Measurements from ENCODE around the gene PLVAP. TPM values are rescaled to one million over a fixed set of nuclear protein-coding genes. Genes with fewer than 3 reads are reported as not detected.
A peak's percentile ranks its signal among the peaks of the same experiment; 100 is the strongest.

The PLVAP gene
- total and polyA plus RNA-seq, 3 experiments from 2014 or later, result not detected

GRCh38 chr19:17329366-17330261 lies 47.5 kb downstream of the PLVAP start:
- DNase-seq, result no peak
- peak overlapping the region in 2 of 8 donors; percentile 5 to 42 for H3K27ac Mint-ChIP-seq
- Histone ChIP-seq H3K36me3 (ENCODE audit: insufficient read depth, low read length) (no peaks in the 10 kb centered on the region), H3K4me1 (ENCODE audit: insufficient read depth, low read length) (peaks cover 15% of the 10 kb centered on the region), H3K27ac (ENCODE audit: low read depth, low read length) (no peak overlapping the region), H3K27me3 (ENCODE audit: insufficient read depth, low read length, poor library complexity, severe bottlenecking) (no peaks in the 10 kb centered on the region), H3K9me3 (ENCODE audit: low read length) (no peaks in the 10 kb centered on the region), H3K4me3 (ENCODE audit: low read length) (no peak overlapping the region)
- peak overlapping the region; percentile 47 to 79 (median 62) for H3K4me3 Mint-ChIP-seq
- ChIA-PET POLR2A (no interaction called here), CTCF (interaction anchor here (1.6 to 2.1 kb wide), 2 partner anchors 21 to 24 kb away, joined by 4 to 5 read pairs; partner anchors contain the start of genes DDA1 and MRPL34)
- H3K9me3 Mint-ChIP-seq, result no peaks in the 10 kb centered on the region
- peaks cover 7 to 31% (median 13%) of the 10 kb centered on the region in 3 donors for H3K4me1 Mint-ChIP-seq
- H3K27me3 Mint-ChIP-seq, result no peaks in the 10 kb centered on the region
- peaks cover 0 to 4% (median 3%) of the 10 kb centered on the region in 3 donors for H3K36me3 Mint-ChIP-seq

DNA sequence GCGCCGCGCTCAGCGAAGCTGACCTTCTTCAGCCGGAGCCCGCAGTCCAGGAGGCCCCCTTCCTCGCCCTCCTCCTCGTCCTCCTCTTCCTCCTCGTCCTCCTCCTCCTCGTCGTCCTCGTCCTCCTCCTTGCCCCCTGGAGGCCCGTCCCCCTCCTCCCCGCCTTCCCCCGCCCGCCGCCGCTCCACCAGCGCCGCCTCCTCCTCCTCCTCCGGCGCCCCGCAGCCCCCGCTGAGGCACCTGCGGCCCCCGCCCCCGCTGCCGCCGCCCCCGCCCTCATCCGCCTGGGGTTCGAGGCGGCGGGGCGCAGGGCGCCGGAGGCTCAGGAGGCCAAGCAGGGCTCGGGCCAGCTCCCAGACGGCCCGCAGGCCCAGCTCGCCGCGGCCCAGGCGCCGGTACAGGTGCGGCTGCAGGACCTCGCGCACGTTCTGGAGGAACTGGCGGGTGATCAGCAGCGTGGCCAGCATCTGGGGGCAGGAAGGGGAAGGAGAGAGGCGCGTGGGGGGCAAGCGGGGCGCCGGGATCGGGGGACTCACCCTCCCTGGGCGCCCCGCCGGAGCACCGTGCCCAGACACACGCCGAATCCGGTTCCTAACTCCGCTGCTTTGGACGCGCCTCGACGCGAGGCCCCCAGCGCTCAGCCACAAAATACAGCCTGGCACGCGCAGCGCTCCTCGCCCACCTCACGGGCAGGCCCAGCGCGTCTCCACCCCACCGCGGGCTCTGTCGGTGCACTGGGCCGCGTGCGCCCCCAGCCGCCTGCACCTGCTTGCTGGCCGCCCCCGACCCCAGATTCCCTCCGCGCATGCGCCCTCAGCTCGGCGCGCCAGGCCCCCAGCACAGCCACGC lies 48.4 kb downstream of the PLVAP start:
- H3K4me1 ChIP-seq (ENCODE audit: insufficient read depth, low read length), result peaks cover 11% of the 10 kb centered on the region
- H3K4me3 Mint-ChIP-seq, result peak overlapping the region; percentile 51 to 85 (median 71)
- peak overlapping the region; percentile 61 for H3K4me3 ChIP-seq (ENCODE audit: low read length)
- no peaks in the 10 kb centered on the region for H3K9me3 ChIP-seq (ENCODE audit: low read length)
- H3K27ac ChIP-seq (ENCODE audit: low read depth, low read length), result peak overlapping the region; percentile 65
- H3K36me3 ChIP-seq (ENCODE audit: insufficient read depth, low read length), result no peaks in the 10 kb centered on the region
- H3K27me3 ChIP-seq (ENCODE audit: insufficient read depth, low read length, poor library complexity, severe bottlenecking), result no peaks in the 10 kb centered on the region
- H3K27me3 Mint-ChIP-seq, result no peaks in the 10 kb centered on the region
- ChIA-PET CTCF (interaction anchor here (0.9 to 2.1 kb wide), 3 partner anchors 20 to 23 kb away, joined by 3 to 5 read pairs (median 4); partner anchors contain the start of genes DDA1 and MRPL34), POLR2A (interaction anchor here (0.6 to 0.9 kb wide), 2 partner anchors 11 to 20 kb away, joined by 5 to 8 read pairs; partner anchors contain the start of gene DDA1)
- H3K4me1 Mint-ChIP-seq, result peaks cover 2 to 26% (median 9%) of the 10 kb centered on the region in 3 donors
- H3K36me3 Mint-ChIP-seq, result peaks cover 0 to 3% (median 2%) of the 10 kb centered on the region in 3 donors
- H3K27ac Mint-ChIP-seq, result peak overlapping the region in 3 of 8 donors; percentile 36 to 70 (median 70)
- H3K9me3 Mint-ChIP-seq, result no peaks in the 10 kb centered on the region
- peak; percentile 28 to 63 (median 40) for DNase-seq

DNA sequence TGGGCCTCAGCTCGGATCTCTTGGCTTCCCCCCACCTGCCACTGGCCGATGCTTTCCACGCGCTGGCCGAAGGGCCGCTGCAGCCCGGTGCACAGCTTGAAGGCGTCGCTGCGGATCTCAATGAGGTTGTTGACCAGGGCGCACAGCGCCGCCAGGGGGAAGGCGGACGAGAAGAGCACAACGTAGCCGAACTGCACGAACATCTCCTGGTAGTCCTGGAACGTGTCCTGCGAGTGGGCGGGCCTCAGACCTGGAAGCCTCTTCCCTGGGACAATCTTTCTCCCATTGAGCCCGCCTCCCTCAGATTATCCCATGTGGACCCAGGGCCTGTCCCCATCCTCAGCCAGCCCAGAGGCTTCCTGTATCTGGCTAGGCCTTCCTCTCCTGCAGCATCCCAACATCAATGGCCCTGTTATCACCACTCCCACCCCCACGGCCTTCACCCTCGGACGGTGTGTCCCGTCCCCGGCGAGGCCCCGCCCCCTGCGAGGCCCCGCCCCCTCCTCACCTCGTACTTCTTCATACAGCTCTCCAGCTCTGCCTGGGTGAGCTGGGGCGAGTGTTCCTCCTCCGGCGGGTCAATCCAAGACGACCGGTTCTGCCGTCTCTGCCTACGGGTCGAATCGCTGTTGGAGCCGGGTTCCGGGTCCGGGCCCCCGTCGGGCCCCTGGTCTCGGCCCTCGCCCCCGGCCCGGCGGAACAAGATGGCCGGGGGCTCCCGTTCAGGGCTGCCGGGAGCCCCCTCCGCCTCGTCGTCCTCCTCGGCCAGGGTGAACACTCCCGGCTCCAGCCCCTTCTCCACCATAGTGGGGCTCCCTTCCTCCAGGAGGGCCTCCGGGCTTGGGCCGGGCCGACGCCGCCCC lies 49.3 kb downstream of the PLVAP start:
- Histone ChIP-seq H3K27me3 (ENCODE audit: insufficient read depth, low read length, poor library complexity, severe bottlenecking) (no peaks in the 10 kb centered on the region), H3K4me1 (ENCODE audit: insufficient read depth, low read length) (peaks cover 9% of the 10 kb centered on the region), H3K9me3 (ENCODE audit: low read length) (no peaks in the 10 kb centered on the region), H3K4me3 (ENCODE audit: low read length) (peak overlapping the region; percentile 61), H3K36me3 (ENCODE audit: insufficient read depth, low read length) (no peaks in the 10 kb centered on the region), H3K27ac (ENCODE audit: low read depth, low read length) (peak overlapping the region; percentile 65)
- Mint-ChIP-seq H3K4me1 (peaks cover 4 to 23% (median 9%) of the 10 kb centered on the region in 3 donors), H3K27ac (peak overlapping the region in 6 of 8 donors; percentile 35 to 86 (median 70)), H3K9me3 (no peaks in the 10 kb centered on the region), H3K36me3 (peaks cover 0 to 3% (median 1%) of the 10 kb centered on the region in 3 donors), H3K27me3 (no peaks in the 10 kb centered on the region), H3K4me3 (peak overlapping the region; percentile 65 to 84 (median 77))
- DNase-seq, result peak; percentile 48 to 73 (median 56)
- ChIA-PET POLR2A (interaction anchor here (0.6 to 0.9 kb wide), 2 partner anchors 10 to 19 kb away, joined by 5 to 8 read pairs; partner anchors contain the start of gene DDA1), CTCF (interaction anchor here (0.6 to 2.1 kb wide), 4 partner anchors 11 to 23 kb away, joined by 3 to 6 read pairs (median 4); partner anchors contain the start of genes DDA1 and MRPL34)

DNA sequence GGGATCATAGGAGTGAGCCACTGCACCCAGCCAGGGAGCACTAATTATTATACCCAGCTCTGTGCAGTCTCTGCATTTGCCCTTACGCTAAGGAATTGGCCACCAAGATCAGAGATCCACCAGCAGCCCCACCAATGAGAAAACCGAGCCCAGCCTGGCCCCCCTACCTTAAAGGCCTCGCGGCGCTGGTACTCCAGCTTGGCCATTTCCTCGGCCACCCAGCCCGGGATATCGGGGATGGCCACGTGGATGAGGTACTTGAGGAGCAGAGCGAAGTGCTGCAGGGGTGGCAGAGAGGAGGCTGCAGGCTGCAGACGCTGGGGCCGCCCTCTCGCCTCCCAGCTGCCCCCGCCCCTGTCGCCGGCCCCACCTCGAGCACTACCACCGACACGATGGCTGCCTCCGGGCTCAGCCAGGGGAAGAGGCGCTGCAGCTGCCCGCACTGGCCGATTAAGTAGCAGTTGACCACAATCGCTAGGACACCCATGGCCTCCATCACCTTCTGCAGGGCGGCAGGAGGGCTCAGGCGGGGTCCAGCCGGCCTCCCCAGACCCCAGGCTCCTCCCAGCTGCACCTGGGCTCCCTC lies 50.0 kb downstream of the PLVAP start:
- Mint-ChIP-seq H3K4me3 (peak overlapping the region; percentile 39 to 83 (median 50)), H3K27me3 (no peaks in the 10 kb centered on the region), H3K36me3 (peaks cover 0 to 8% (median 1%) of the 10 kb centered on the region in 3 donors), H3K4me1 (peaks cover 5 to 30% (median 9%) of the 10 kb centered on the region in 3 donors), H3K27ac (peak overlapping the region in 3 of 8 donors; percentile 7 to 66 (median 46)), H3K9me3 (no peaks in the 10 kb centered on the region)
- Histone ChIP-seq H3K27me3 (ENCODE audit: insufficient read depth, low read length, poor library complexity, severe bottlenecking) (no peaks in the 10 kb centered on the region), H3K4me1 (ENCODE audit: insufficient read depth, low read length) (peaks cover 9% of the 10 kb centered on the region), H3K9me3 (ENCODE audit: low read length) (no peaks in the 10 kb centered on the region), H3K4me3 (ENCODE audit: low read length) (no peak overlapping the region), H3K27ac (ENCODE audit: low read depth, low read length) (no peak overlapping the region), H3K36me3 (ENCODE audit: insufficient read depth, low read length) (no peaks in the 10 kb centered on the region)
- ChIA-PET POLR2A (interaction anchor here (2.0 kb wide), 1 partner anchor 18 kb away, joined by 5 read pairs; the partner anchor contains the start of gene DDA1), CTCF (interaction anchor here (0.6 to 1.8 kb wide), 2 partner anchors 10 to 18 kb away, joined by 3 to 6 read pairs; partner anchors contain the start of gene DDA1)
- no peak for DNase-seq

GRCh38 chr19:17326595-17326966 lies 50.6 kb downstream of the PLVAP start:
- no peak for DNase-seq

GRCh38 chr19:17325881-17326594 lies 51.1 kb downstream of the PLVAP start:
- CTCF ChIA-PET, result interaction anchor here (1.8 kb wide), 1 partner anchor 17 kb away, joined by 6 read pairs; the partner anchor contains the start of gene DDA1
- peaks cover 5 to 30% (median 9%) of the 10 kb centered on the region in 3 donors for H3K4me1 Mint-ChIP-seq

More at GRCh38 chr19:17326595-17326966, 50.6 kb downstream of the PLVAP start:
- H3K4me1 ChIP-seq (ENCODE audit: insufficient read depth, low read length), result peaks cover 9% of the 10 kb centered on the region
- POLR2A ChIA-PET, result interaction anchor here (2.0 kb wide), 1 partner anchor 18 kb away, joined by 5 read pairs; the partner anchor contains the start of gene DDA1
- no peaks in the 10 kb centered on the region for H3K27me3 Mint-ChIP-seq
- no peaks in the 10 kb centered on the region for H3K27me3 ChIP-seq (ENCODE audit: insufficient read depth, low read length, poor library complexity, severe bottlenecking)
- H3K4me1 Mint-ChIP-seq, result peaks cover 5 to 30% (median 9%) of the 10 kb centered on the region in 3 donors
- no peaks in the 10 kb centered on the region for H3K36me3 ChIP-seq (ENCODE audit: insufficient read depth, low read length)
- H3K9me3 Mint-ChIP-seq, result no peaks in the 10 kb centered on the region
- H3K27ac ChIP-seq (ENCODE audit: low read depth, low read length), result no peak overlapping the region
- peak overlapping the region in 4 of 7 donors; percentile 43 to 58 (median 50) for H3K4me3 Mint-ChIP-seq
- H3K27ac Mint-ChIP-seq, result peak overlapping the region in 4 of 8 donors; percentile 7 to 91 (median 56)
- peaks cover 0 to 8% (median 1%) of the 10 kb centered on the region in 3 donors for H3K36me3 Mint-ChIP-seq
- no peaks in the 10 kb centered on the region for H3K9me3 ChIP-seq (ENCODE audit: low read length)
- CTCF ChIA-PET, result interaction anchor here (1.8 kb wide), 1 partner anchor 18 kb away, joined by 6 read pairs; the partner anchor contains the start of gene DDA1
- H3K4me3 ChIP-seq (ENCODE audit: low read length), result no peak overlapping the region

More at GRCh38 chr19:17325881-17326594, 51.1 kb downstream of the PLVAP start:
- Mint-ChIP-seq H3K27ac (peak overlapping the region in 3 of 8 donors; percentile 7 to 91 (median 32)), H3K9me3 (no peaks in the 10 kb centered on the region), H3K36me3 (peaks cover 0 to 11% (median 1%) of the 10 kb centered on the region in 3 donors), H3K27me3 (no peaks in the 10 kb centered on the region), H3K4me3 (peak overlapping the region in 3 of 7 donors; percentile 13 to 76 (median 50))
- H3K27ac ChIP-seq (ENCODE audit: low read depth, low read length), result no peak overlapping the region
- peaks cover 9% of the 10 kb centered on the region for H3K4me1 ChIP-seq (ENCODE audit: insufficient read depth, low read length)
- H3K4me3 ChIP-seq (ENCODE audit: low read length), result no peak overlapping the region
- H3K27me3 ChIP-seq (ENCODE audit: insufficient read depth, low read length, poor library complexity, severe bottlenecking), result no peaks in the 10 kb centered on the region
- POLR2A ChIA-PET, result interaction anchor here (2.0 kb wide), 1 partner anchor 17 kb away, joined by 5 read pairs; the partner anchor contains the start of gene DDA1
- no peaks in the 10 kb centered on the region for H3K9me3 ChIP-seq (ENCODE audit: low read length)
- no peaks in the 10 kb centered on the region for H3K36me3 ChIP-seq (ENCODE audit: insufficient read depth, low read length)
- no peak for DNase-seq

All from CD8-positive, alpha-beta memory T cell (primary cell).